ENCODE results near the gene PTPRE.

DNA sequence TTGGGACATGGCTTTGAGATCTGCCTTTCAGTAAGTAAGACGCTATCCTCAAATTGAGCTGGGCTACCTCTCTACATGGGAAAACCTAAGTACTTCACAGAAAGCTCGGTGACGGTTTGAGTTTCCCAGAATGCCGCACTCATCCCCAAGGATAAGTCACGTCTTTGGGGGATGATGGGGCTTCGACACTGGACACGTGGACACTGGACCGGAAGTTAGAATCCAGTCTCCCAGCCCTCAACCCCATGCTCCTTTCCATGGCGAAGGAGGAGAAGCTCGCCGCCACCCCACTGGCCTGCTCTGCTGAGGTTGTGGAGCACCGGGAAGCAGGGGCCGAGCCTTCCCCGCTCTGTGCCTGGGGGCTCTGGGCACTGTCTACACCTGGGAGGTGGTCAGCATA, 27.5 kb downstream of the PTPRE start:
- TF ChIP-seq POLR2AphosphoS5 (IDR thresholded peaks at IDR 0.05; ENCODE audit: borderline replicate concordance, low read depth, low read length): no peak
- TF ChIP-seq EZH2 (IDR thresholded peaks at IDR 0.05): no peak
- TF ChIP-seq FOXP2 (optimal IDR thresholded peaks at IDR 0.05; ENCODE audit: control extremely low read depth, extremely low read length, insufficient read depth): no peak
